GM19468 (cell line): ENCODE measurements around the gene FAM171A2.

Experiments
- ATAC-seq: cut with Tn5 transposase; IDR thresholded peaks from one replicate; pipeline ENCODE4 v1.9.1; 2021; ENCODE audit warnings: mild to moderate bottlenecking, moderate library complexity, moderate number of reproducible peaks; ENCODE audit not compliant: unreplicated experiment; ENCODE audit errors: extremely low read depth

FAM171A2 gene

GRCh38 chr17:44309472-44309871 lies 54.2 kb downstream of the FAM171A2 start:
- no peak for ATAC-seq

- ATAC-seq: no peak
These were observed 54.8 kb downstream of the FAM171A2 start for GRCh38 chr17:44308865-44309264.

GRCh38 chr17:44308320-44308818 lies 55.3 kb downstream of the FAM171A2 start, which contains the start of gene RUNDC3A:
RUNDC3A (plus strand) TSS chr17:44308601; CDS start chr17:44308833, 232 bp downstream.
- no peak for ATAC-seq

- no peak for ATAC-seq
These were observed 56.1 kb downstream of the FAM171A2 start for GRCh38 chr17:44307387-44308186.

GRCh38 chr17:44304651-44305050 lies 59.0 kb downstream of the FAM171A2 start:
- ATAC-seq: no peak
